Measurements from ENCODE around the gene FIGLA.

FIGLA gene

GRCh38 chr2:70771446-70771845, 19.0 kb downstream of the FIGLA start:
- no peak for DNase-seq

GRCh38 chr2:70769450-70769849, 21.0 kb downstream of the FIGLA start:
- DNase-seq: no peak

GRCh38 chr2:70768590-70769085, 21.8 kb downstream of the FIGLA start:
- no peak for DNase-seq

- peak; percentile 56 to 67 for DNase-seq
Measured at GRCh38 chr2:70767699-70768589, 22.5 kb downstream of the FIGLA start, which contains the start of gene ADD2. TSS of gene ADD2 (minus strand) at chr2:70768200. CDS start at chr2:70706408, 61,792 bp downstream.

- DNase-seq: peak; percentile 41 to 47
Measured at GRCh38 chr2:70767079-70767698, 23.3 kb downstream of the FIGLA start.

GRCh38 chr2:70766357-70767078, 23.9 kb downstream of the FIGLA start:
- DNase-seq: no peak

- no peak for DNase-seq
Measured at GRCh38 chr2:70765507-70765906, 24.9 kb downstream of the FIGLA start.

- DNase-seq: no peak
Measured at GRCh38 chr2:70759446-70759845, 31.0 kb downstream of the FIGLA start.

- DNase-seq: no peak
Measured at GRCh38 chr2:70757966-70758365, 32.5 kb downstream of the FIGLA start.

GRCh38 chr2:70757360-70757759, 33.1 kb downstream of the FIGLA start:
- no peak for DNase-seq

GRCh38 chr2:70756128-70756527, 34.3 kb downstream of the FIGLA start:
- no peak for DNase-seq

GRCh38 chr2:70753902-70754301, 36.5 kb downstream of the FIGLA start:
- DNase-seq: no peak

- DNase-seq: no peak
Measured at GRCh38 chr2:70753031-70753430, 37.4 kb downstream of the FIGLA start.

- no peak for DNase-seq
Measured at GRCh38 chr2:70752396-70752795, 38.0 kb downstream of the FIGLA start.

GRCh38 chr2:70751881-70752280, 38.6 kb downstream of the FIGLA start:
- no peak for DNase-seq

- no peak for DNase-seq
Measured at GRCh38 chr2:70750320-70750719, 40.1 kb downstream of the FIGLA start.

- DNase-seq: no peak
Measured at GRCh38 chr2:70748002-70748784, 42.2 kb downstream of the FIGLA start.

- DNase-seq: no peak
Measured at GRCh38 chr2:70747284-70747683, 43.2 kb downstream of the FIGLA start.

GRCh38 chr2:70746094-70746974, 44.1 kb downstream of the FIGLA start:
- no peak for DNase-seq

- DNase-seq: no peak
Measured at GRCh38 chr2:70745276-70745825, 45.1 kb downstream of the FIGLA start.

GRCh38 chr2:70744397-70744796, 46.0 kb downstream of the FIGLA start:
- DNase-seq: no peak
